GM21786 (cell line): ENCODE data around the gene NOTUM.
"Not testable (repeated sequence)": the region's sequence is repeated elsewhere in the genome, so short reads cannot be mapped to it uniquely, and the experiment has no call there.

ENCODE experiments used
- ATAC-seq: cut with Tn5 transposase; IDR thresholded peaks from one replicate; pipeline ENCODE4 v1.9.1; 2021; ENCODE audit not compliant: unreplicated experiment

NOTUM gene

DNA sequence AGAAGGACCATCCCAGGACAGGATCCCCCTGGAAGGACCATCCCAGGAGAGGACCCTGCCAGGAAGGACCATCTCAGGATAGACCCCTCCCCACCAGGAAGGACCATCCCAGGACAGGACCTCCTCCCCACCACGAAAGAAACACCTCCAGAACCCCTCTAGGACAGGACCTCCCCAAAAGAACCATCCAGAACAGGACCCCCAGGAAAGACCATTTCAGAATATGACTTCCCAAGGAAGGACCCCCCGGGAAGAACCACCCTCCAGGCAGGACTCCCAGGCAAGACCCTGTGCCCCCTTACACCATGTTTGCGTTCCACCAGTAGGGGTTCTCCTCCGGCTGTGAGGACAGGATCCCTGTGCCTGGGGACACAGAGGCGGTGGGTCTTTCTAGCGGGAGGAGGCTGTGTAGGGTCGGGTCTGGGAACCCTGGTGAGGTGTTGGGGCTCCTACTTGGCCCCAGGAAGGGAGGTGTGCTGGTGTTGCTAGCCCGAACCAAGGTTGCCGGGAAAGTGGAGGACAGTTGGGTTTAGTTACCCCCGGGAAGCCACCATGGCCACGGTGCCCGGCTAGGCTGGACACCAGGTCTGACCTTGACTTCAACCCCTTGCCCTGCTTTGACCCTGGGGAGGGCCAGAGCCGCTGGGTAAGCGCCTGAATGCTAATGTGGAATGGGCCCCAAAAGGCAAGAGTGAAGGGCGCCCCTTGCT lies 2.2 kb downstream of the NOTUM start:
- no peak for ATAC-seq

DNA sequence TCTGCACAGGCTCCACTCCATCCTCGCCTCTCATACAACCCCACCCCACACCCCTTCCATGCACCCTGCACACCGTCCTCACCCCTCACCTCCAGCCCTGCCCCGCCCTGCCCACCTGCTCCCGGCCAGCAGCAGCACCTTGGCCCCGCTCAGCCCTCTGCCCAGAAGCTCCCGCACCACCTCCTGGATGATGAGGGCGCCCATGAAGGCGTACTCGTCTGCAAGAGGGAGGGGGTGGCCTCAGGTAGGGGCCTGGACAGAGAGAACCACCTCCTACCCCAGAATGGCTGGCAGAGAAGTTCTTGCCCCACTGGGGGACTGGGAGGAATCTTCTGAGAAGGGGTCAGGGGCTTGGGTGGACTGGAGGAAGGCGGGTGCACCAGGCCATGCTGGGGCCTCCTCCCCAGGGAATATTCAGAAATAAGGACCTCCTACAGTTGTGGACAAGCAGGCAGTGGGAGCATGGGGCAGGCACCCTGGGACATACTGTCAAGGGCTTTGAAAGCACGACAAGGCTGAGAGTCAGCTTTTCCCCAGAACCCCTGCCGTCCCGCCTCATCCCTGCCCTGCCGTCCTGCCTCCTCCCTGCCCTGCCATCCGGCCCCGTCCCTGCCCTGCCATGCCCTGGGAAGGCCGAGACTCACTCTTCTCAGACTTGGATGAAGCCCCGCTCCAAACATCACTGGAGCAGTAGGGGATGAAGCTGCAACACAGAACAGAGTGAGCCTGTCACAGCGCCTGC lies 3.1 kb downstream of the NOTUM start:
- no peak for ATAC-seq

DNA sequence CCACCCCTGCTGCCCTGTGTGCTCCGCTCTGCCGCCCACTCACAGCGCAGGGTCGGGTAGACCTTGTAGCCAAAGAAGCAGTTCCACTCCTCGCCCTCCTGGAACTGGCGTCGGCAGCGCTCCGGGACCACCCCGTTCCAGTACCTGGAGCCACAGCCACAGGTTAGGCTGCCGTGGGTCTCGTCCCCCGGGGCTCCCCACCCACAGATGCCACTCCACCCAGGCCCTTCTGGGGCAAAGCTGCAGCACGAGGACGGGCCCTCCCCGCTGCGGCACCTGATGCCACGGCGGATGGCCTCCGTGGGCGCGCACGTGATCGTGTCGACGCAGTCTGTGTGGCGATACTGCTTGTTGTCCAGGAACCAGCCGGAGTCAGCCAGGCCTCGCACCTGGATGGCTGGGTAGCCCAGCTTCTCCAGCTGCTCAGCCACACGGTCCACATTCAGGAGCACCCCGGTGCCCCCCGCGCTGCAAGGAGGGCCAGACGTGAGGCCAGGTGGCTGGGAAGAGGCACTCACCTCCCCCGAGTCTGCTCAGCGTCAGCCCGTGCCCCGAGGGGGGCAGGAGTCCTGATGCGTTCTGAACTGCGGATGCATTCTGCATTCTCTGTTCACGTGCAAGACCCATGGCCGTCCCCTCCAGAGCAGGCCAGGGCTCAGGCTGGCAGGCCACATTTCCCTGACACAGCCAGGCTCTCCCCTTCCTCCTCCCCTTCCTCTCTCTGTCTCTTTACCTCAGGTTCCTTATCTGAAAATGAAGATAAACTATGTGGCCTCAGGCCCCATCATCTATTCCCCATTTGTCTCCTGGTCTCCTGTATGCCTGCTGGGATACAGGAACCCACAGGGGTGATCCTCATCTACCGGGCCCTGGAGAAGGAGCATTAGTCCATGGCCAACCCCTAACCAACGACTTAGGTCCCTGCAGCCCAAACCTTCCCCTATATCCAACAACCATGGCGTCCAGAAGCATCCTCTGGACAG lies 4.1 kb downstream of the NOTUM start:
- ATAC-seq = no peak

DNA sequence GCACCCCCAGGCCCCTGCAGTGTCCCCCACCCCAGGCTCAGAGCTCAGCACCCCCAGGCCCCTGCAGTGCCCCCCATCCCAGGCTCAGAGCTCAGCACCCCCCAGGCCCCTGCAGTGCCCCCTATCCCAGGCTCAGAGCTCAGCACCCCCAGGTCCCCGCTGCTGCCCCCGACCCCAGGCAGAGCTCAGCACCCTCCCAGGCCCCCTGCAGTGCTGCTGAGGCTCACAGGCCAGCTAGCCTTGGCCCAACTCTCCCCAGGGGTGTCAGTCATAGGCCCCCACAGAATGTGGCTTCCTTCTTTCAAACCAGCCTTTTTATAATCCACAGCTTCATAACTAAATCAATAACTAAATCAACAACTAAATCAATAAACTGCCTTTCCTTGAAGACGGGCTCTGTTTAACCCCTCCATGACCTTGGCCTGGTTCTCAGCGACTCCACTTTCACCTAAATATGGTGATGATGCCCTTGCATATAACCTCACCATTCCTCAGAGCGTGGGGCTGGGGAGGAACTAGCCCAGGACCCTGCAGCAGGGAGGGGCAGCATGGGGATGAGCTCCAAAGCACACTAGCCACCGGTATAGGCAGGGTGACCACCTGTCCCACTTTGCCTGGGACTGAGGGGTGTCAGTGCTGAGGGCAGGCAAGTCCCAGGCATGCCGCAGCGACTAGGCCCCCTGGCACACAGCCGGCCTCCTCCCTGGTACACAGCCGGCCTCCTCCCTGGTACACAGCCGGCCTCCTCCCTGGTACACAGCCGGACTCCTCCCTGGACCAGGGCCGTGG lies 5.0 kb downstream of the NOTUM start:
- no peak for ATAC-seq

DNA sequence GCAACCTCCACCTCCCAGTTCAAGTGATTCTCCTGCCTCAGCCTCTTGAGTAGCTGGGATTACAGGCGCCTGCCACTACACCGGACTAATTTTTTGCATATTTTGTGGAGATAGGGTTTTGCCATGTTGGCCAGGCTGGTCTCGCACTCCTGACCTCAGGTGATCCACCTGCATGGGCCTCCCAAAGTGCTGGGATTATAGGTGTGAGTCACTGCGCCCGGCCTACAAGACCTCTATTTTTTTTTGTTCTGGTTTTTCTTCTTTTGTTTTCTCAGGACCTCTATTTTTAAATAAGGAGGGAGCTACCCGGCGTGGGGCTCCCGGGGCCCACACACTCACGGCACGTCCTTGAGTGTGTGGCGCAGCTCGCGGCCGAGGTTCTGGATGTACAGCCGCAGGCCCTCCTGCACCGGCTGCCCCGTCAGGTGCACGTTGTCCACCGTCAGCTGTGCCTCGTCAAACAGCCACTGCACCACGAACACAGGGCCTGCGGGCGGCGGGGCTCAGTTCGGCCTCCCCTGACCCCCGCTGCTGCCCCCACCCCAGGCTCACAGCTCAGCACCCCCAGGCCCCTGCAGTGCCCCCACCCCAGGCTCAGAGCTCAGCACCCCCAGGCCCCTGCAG lies 5.8 kb downstream of the NOTUM start:
- ATAC-seq = no peak

DNA sequence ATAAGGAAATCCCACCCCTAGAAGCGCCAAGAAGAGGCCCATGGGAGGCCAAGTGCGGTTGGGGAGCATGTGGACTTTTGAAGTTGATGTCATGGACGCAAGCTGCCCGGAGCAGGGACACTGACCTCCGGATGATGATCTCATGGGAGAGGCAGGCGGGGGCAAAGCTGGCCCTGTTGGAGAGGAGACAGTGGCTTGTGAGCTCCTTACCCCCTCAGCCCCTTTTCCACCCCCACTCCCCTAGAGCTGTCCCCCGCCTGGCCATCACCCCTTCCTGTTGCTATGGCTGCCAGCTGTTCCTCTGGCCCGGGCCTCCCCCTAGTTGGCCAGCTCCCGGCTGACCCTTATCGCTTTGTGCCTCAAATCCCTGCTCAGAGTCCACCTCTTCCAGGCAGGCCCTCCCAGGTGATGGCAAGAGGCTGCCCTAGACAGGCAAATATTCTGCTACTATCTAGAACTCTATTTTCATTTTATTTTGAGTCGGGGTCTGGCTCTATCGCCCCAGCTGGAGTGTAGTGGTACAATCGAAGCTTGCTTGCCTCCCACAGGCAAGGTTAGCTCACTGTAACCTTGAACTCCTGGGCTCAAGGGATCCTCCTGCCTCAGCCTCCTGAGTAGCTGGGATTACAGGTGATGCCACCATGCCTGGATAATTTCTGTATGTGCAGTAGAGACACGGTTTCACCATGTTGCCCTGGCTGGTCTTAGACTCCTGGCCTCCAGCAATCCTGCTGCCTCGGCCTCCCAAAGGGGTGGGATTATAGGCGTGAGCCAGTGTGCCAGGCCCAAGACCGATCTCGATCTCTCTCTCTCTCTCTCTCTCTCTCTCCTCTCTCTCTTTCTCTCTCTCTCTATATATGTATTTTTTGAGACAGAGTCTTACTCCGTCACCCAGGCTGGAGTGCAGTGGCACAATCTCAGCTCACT lies 6.6 kb downstream of the NOTUM start:
- ATAC-seq = no peak

DNA sequence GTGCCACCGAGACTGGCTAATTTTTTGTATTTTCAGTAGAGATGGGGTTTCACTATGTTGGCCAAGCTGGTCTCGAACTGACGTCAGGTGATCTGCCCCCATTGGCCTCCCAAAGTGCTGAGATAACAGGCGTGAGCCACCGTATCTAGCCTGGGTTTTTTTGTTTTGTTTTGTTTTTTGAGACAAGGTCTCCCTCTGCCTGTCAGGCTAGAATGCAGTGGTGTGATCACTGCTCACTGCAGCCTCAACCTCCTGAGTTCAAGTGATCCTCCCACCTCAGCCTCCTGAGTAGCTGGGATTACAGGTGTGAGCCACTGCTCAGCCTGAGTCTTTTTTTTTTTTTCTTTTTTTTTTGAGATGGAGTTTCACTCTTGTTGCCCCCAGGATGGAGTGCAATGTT lies 7.5 kb downstream of the NOTUM start:
- not testable (repeated sequence) for ATAC-seq

DNA sequence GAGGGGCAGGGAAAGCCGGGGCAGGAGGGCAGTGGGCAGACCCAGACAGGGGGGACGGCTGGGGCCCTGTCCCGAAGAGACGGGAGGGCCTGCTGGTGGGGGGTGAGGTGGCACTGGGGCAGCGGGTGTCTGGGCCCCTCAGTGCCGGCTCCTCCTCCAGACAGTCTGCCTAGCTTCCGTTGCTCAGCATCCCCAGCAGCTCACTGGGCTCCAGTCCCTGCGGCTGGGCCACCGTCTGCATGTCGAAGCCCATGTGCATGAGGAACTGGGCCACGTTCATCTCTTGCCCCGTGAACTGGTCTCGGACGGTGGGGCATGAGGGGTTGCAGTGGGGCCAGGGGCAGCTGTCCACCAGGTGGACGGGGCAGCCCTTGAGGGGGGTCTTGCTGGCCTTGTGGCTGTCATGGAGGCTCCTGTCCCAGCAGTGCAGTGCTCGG lies 8.2 kb downstream of the NOTUM start:
- ATAC-seq = no peak

DNA sequence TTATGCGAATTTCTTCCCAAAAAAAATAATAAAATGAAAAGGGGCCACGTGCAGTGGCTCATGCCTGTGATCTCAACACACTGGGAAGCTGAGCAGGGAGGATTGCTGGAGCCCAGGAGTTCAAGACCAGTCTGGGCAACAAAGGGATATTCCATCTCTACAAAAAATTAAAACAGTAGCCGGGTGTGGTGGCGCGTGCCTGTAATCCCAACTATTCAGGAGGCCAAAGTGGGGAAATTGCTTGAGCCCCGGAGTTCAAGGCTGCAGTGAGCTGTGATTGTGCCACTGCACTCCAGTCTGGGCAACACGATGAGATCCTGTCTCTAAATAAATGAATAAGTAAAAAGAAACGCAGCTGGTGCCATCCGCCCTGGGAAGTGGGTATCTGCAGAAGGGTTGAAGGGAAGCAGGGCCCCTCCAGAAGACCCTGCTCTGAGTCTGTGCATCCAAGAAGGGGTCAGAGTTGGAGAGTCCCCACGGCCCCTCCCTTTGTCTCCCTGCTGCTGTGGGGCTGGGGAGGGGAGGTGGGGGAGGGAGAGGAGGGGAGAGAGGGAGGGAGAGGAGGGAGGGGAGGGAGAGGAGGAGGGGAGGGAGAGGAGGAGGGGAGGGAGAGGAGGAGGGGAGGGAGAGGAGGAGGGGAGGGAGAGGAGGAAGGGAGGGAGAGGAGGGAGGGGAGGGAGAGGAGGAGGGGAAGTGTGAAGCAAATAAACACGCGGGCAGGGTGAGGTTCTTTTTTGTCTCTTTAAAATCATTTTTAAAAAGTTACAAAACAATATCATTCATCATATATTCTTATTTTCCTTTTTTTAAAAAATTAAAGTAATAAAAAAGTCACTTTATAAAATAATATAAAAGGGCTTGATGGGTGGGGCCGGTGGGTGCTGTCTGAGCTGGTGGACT lies 9.0 kb downstream of the NOTUM start:
- ATAC-seq = no peak

DNA sequence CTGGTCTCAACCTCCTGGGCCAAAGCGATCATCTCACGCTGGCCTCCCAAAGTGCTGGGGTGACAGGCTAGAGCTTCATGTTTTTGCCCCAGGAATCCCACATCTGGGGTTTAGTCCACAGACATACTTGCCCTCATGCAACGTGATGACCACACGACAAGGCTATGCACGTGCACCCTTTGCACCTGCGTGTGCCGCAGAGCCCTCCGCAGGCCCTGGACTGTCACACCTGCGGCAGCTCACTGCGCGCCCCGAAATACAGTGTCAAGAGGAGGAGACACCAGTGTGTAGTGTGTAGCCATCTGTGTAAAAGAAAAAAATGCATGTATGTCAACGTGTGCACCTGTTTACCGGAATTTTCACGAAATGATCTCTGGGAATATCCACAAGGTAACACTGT lies 10.5 kb downstream of the NOTUM start:
- no peak for ATAC-seq

DNA sequence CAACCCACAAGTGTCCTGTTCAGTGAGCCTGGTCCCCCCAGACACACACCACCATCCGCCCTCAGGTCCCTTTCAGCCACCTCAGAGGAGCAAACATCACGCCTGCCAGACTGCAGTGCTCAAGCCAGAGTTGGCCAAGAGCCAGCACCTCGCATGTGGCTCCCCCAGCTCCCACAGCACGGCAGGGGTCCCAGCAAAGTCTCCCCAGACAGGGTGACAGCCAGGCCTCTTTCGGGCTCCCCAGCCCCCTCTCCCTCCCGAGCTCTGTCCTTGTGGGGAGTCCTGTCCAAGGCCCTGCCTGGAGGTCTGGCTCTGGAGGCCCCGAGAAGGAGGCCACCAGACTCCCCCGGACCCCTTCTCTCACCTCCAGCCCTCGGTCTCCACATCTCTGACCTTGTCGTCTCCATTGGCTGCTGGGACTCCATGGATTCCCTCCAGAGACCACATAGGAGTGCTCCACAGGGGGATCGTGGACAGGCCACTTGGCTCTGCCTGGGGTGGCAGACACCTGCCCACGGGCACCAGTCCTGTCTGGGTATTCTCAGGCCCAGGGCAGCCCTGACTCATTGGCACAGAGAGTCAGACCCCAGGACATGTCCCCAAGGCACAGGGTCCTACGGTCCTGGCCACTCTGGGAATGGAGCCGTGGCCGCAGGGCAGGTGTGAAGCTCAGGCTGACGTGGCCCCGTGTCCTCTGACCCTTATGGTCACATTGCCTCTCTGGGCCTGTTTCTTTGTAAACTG lies 12.2 kb downstream of the NOTUM start:
- no peak for ATAC-seq

DNA sequence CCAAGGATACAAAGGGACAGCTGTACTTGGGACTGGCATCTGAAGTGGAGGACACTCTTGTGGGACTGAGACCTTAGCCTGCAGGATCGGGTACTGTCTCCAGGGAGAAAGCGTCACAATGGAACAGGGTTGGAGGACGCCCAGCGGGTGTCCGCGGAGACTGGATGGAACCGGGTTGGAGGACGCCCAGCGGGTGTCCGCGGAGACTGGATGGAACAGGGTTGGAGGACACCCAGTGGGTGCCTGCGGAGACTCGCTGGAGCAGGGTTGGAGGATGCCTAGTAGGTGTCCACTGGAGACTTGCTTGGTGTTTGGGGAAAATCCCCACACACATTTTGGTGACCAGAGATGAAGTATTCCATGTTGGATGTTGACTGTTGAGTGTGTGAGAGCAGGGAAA lies 13.8 kb downstream of the NOTUM start, which contains the start of gene MYADML2:
Gene MYADML2 (minus strand): TSS at position 45 of the 400 bp plus-strand sequence. CDS start 5,492 bp downstream, outside the sequence.
- no peak for ATAC-seq

DNA sequence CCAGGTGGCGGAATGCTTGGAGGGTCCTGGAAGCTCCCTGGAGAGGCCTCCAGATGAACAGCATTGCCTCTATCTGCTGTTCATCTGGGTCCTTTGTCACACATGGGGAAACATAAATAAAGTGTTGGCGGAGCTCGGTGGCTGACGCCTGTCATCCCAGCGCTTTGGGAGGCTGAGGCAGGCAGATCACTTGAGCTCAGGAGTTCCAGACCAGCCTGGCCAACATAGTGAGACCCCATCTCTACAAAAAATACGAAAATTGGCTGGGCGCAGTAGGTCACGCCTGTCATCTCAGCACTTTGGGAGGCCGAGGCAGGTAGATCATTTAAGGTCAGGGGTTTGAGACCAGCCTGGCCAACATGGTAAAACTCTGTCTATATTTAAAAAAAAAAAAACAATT lies 16.1 kb downstream of the NOTUM start:
- no peak for ATAC-seq

DNA sequence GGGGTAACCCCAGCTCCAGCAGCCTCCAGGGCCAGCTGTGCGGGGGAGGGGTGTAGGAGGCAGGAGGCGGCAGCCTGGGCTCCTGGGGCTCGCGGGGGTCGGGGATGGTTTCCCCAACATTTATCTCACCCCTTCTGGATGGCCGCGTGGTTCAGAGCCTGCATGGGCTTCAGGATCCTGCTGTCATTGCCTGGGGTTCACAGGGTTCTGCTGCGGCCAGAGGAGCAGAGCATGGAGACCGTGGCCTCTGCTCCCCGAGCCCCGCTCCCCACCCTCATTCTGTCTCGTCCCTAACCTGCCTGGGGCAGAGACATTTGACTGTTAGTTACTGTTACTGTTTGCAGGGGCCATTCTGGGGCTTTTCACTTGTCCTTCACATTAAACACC lies 18.8 kb downstream of the NOTUM start:
- ATAC-seq = no peak

DNA sequence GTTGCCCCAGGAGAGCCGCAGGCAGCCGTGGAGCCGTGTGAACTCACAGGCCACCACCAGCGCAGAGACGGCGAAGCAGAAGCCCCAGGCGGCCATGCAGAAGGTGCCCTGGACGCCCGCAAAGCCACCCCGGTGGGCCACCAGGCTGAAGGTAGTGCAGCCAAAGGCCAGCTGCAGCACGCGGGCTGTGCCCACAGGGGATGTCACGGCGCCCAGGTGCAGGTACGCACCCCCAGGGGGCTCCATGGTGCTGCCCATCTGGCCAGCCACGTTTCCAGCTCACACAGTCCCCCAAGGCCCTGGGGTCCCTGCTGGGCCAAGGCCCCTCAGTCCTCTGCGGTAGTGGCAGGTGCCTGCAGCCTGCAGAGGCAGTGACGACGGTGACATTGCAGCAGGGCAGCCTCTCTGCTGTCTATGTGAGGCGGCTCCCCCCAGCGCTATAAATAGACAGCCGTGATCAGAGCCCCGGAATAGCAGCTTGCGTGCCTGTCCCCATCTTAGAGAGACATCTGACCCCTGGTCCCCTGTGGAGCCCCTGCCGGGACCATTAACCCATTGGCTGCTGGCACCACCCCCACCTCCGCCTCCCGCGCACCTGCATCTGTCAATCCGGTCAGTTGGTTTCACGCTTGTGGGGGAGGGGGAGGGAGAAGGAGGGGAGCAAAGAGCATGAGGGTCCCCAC lies 19.4 kb downstream of the NOTUM start:
- no peak for ATAC-seq

DNA sequence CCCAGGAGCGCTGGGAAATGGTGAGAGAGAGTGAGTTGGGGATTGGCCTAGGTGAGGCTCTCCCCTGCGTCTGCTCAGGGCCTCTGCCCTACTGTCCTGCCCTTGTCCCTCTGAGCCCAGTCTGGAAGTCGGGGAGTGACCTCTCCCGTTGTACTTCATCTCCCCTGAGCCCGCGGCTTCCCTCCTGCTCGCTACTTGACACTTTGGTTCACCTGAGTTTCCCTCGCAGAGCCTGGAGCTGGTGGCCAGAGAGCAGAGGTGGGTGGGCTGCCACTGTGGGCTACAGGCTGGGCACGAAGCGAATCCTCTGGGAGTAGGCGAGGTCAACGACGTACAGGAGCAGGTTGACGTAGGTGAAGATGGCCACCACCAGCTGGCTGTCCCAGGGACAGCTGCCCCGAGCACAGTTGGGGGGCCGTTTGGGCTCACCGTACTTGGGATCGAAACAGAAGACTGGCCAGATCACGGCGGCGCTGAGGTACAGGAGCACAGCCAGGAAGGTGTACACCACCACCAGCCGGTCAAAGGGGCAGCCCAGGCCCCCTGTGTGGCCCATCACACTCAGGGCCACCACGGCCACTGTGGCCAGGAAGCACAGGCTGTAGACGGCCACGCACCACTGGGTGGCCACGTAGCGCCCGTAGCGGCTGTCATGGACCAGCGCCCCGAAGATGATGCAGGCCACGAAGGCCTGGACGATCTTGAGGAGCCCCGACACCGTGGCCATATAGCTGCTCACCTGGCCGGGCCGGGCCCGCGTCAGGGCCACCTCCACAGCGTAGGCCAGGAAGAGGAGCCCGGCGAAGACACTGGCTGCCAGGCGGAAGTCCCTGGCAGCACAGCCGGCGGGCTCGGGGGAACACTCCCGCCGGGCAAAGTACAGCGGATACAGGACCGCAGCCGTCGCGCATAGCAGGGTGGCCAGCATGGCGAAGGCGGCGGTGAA lies 20.2 kb downstream of the NOTUM start:
- no peak for ATAC-seq
